ENCODE results near the gene PALLD. TPM values are rescaled to one million over a fixed set of nuclear protein-coding genes. Genes with fewer than 3 reads are reported as not detected.

PALLD gene
- total RNA-seq, 6 experiments from 2014 or later: 7.7 to 81.6 (median 24.8) TPM

DNA sequence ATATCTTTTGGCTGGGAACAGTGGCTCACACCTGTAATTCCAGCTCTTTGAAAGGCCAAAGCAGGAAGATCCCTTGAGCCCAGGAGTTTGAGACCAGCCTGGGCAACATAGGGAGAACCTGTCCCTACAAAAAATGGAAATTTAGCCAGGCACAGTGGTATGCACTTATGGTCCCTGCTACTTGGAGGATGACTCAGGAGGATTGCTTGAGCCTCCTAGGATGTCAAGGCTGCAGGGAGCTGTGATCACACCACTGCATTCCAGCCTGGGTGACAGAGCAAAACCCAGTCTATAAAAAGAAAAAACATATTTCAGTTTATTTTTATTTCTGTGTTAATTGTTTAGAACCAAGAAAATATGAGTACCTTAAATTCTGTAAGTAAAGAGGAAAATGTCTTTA, 389.5 kb downstream of the PALLD start:
- intact Hi-C loops (cut with DNase I): no loop called here
- Histone ChIP-seq H3K27ac (no peak overlapping the region), H3K36me3 (peaks cover 0 to 6% (median 0%) of the 10 kb centered on the region in 4 donors), H3K9me3 (no peaks in the 10 kb centered on the region), H3K27me3 (no peaks in the 10 kb centered on the region), H3K4me3 (no peak overlapping the region), H3K4me1 (peaks cover 0 to 12% (median 2%) of the 10 kb centered on the region in 4 donors)
- no peak for TF ChIP-seq POLR2A (IDR thresholded peaks at IDR 0.05)
- TF ChIP-seq, protein P1, sequence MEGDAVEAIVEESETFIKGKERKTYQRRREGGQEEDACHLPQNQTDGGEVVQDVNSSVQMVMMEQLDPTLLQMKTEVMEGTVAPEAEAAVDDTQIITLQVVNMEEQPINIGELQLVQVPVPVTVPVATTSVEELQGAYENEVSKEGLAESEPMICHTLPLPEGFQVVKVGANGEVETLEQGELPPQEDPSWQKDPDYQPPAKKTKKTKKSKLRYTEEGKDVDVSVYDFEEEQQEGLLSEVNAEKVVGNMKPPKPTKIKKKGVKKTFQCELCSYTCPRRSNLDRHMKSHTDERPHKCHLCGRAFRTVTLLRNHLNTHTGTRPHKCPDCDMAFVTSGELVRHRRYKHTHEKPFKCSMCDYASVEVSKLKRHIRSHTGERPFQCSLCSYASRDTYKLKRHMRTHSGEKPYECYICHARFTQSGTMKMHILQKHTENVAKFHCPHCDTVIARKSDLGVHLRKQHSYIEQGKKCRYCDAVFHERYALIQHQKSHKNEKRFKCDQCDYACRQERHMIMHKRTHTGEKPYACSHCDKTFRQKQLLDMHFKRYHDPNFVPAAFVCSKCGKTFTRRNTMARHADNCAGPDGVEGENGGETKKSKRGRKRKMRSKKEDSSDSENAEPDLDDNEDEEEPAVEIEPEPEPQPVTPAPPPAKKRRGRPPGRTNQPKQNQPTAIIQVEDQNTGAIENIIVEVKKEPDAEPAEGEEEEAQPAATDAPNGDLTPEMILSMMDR (IDR thresholded peaks at IDR 0.05): no peak
- no peak for ATAC-seq
- DNase-seq: no peak

- H3K36me3 ChIP-seq: peaks cover 0 to 7% (median 0%) of the 10 kb centered on the region in 4 donors
- H3K27ac ChIP-seq: no peak overlapping the region
- 73% methylated on average over 1 of the region's 1 CpG for WGBS (ENCODE audit: insufficient coverage, low coverage, low lambda C conversion rate, missing lambda C conversion rate)
- no peak for ATAC-seq
- no peak for DNase-seq
- no peak for TF ChIP-seq POLR2A (IDR thresholded peaks at IDR 0.05)
- TF ChIP-seq, protein P1 (IDR thresholded peaks at IDR 0.05): no peak
- H3K4me3 ChIP-seq: no peak overlapping the region
- no peaks in the 10 kb centered on the region for H3K9me3 ChIP-seq
- peaks cover 0 to 15% (median 0%) of the 10 kb centered on the region in 4 donors for H3K4me1 ChIP-seq
- H3K27me3 ChIP-seq: no peaks in the 10 kb centered on the region
- intact Hi-C loops (cut with DNase I): no loop called here
Measured at GRCh38 chr4:168887809-168888208, 391.0 kb downstream of the PALLD start.

DNA sequence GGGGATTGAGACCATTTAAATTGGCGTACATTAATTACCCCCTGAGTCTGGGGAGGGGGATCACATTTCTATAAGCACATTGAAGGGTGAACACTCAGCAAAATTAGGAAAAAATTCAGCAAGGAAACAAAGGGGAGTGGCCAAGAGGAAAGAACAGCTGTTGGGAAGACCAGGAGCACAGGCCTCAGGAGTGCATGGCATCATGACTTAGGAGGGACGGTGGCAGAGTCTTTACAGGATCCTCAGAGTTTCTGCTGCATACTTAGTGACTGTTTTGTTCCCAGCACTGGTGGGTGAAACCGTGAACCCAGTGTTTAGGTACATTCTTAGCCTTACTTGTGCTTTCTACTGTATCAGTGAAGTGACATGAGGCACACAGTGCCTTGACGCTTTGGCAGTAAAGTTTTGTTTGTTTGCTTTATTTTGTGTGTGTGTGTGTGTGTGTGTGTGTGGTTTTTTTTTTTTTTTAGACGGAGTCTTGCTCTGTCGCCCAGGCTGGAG, 391.9 kb downstream of the PALLD start:
- 94% methylated on average over 3 of the region's 6 CpGs for WGBS (ENCODE audit: insufficient coverage, low coverage, low lambda C conversion rate, missing lambda C conversion rate)

GRCh38 chr4:168891086-168891485, 394.2 kb downstream of the PALLD start:
- peak in 1 of 4 donors; percentile 8 for ATAC-seq
- 100% methylated on average over 2 of the region's 2 CpGs for WGBS (ENCODE audit: insufficient coverage, low coverage, low lambda C conversion rate, missing lambda C conversion rate)
- intact Hi-C loops (cut with DNase I): no loop called here

More for the DNA sequence above, 391.9 kb downstream of the PALLD start:
- ATAC-seq (no peak), DNase-seq (no peak)
- H3K4me1 ChIP-seq: peaks cover 0 to 16% (median 0%) of the 10 kb centered on the region in 4 donors
- H3K36me3 ChIP-seq: peaks cover 0 to 7% (median 0%) of the 10 kb centered on the region in 4 donors
- intact Hi-C loops (cut with DNase I): no loop called here
- H3K27me3 ChIP-seq: no peaks in the 10 kb centered on the region
- H3K9me3 ChIP-seq: no peaks in the 10 kb centered on the region
- H3K4me3 ChIP-seq: no peak overlapping the region
- H3K27ac ChIP-seq: no peak overlapping the region
- TF ChIP-seq, protein P1 (IDR thresholded peaks at IDR 0.05): no peak
- no peak for TF ChIP-seq POLR2A (IDR thresholded peaks at IDR 0.05)

More at GRCh38 chr4:168891086-168891485, 394.2 kb downstream of the PALLD start:
- Histone ChIP-seq H3K27ac (no peak overlapping the region), H3K4me1 (peaks cover 0 to 19% (median 0%) of the 10 kb centered on the region in 4 donors), H3K27me3 (no peaks in the 10 kb centered on the region), H3K9me3 (no peaks in the 10 kb centered on the region), H3K36me3 (peaks cover 0 to 8% (median 0%) of the 10 kb centered on the region in 4 donors), H3K4me3 (no peak overlapping the region)
- TF ChIP-seq, protein P1 (IDR thresholded peaks at IDR 0.05): no peak
- no peak for TF ChIP-seq POLR2A (IDR thresholded peaks at IDR 0.05)
- no peak for DNase-seq

Measured in right lobe of liver (tissue), 6 donors.